ENCODE measurements around the gene PFN1.

The PFN1 gene

DNA sequence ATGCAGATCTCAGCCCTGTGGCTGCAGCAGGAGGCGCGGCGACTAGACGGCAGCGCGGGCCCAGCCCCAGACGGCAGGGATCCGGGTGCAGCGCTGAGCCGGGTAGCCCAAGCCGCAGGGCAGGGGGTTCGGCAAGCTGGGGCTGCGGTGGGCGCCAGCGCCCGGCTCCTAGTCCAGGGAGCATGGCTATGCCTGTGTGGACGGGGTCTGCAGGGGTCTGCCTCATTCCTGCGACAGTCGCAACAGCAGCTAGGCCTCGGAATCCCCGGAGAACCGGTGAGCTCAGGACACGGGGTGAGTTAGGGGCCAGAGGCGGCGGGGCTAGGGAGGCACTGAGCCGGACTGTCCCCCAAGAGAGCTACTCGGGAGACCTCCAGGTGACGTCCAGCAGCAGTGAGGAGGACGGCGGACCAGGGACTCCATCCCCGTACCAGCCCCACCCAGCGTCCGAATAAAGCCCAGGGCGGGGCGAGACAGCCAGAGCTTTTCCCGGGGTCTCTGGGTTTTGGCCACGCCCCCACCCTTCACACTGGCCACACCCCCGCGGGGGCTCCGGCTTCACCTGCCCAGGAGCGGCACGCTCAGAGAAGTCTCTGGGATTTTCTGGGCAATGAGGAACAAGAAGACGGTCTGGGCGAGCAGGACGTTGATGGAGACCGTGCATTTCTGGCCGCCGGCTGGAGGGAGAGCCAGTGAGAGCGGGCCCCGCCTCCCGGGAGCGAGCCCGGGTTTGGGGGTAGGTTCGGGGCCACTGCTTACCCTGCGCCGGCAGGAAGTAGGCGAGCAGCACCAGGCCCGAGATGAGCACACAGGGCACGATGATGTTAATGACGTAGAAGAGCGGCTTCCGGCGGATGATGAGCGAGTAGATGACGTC is 47.9 kb downstream of the PFN1 start:
- no peak overlapping the region for H3K27ac ChIP-seq
- TF ChIP-seq CTCF (conservative IDR thresholded peaks at IDR 0.05) = no peak

- H3K27ac ChIP-seq = peak within 1 kb of the TSS; percentile 21; the same call in 1 of the 2 replicates
- no peak for TF ChIP-seq CTCF (conservative IDR thresholded peaks at IDR 0.05)
Observed at GRCh38 chr17:4899341-4900230, 48.7 kb downstream of the PFN1 start, which contains the start of gene C17orf107. Gene C17orf107, plus strand, starts transcription at chr17:4899536. Its CDS starts 227 bp downstream, at chr17:4899763.

- peak overlapping the region; percentile 21; the same call in 1 of the 2 replicates for H3K27ac ChIP-seq
- no peak for TF ChIP-seq CTCF (conservative IDR thresholded peaks at IDR 0.05)
Observed at GRCh38 chr17:4898927-4899326, 49.4 kb downstream of the PFN1 start.

DNA sequence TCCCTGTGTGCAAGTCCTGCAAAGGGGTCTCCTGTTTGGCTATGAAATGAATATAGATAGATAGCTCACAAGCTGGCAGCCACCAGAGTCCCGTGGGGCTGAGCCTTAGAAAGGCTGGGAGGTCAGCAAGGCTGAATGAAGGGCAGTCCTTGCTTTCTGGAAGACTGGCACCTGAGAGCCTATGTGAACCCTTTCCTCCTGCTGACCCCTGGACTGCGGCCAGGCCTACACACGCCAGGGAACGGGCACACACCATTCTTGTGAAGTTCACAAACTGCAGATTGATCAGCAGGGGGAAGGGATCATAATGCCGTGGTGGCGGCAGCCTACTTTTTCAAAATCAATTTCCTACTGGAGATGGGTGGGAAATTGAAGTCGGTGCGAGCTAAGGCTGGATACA is 50.0 kb downstream of the PFN1 start:
- no peak for TF ChIP-seq CTCF (conservative IDR thresholded peaks at IDR 0.05)
- H3K27ac ChIP-seq = no peak overlapping the region

DNA sequence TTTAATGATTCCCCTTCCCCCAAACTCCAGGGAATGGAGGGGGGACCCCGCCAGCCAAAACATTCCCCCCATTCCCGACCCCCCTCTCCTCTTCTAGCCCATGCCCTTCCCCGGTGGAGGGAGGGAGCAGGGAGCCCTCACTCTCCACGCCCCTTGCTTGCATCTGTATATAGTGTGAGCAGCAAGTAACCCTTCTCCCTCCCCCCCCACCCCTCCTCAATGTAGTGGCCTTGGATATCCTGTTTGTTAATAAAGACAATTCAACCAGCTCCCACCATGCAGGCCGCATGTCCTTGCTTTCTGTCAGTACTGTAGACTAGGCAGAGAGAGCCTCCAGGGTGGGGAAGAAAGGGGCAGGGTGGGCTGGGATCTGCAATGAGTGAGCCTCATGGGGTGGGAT is 50.5 kb downstream of the PFN1 start:
- TF ChIP-seq CTCF (conservative IDR thresholded peaks at IDR 0.05) = no peak
- no peak overlapping the region for H3K27ac ChIP-seq

DNA sequence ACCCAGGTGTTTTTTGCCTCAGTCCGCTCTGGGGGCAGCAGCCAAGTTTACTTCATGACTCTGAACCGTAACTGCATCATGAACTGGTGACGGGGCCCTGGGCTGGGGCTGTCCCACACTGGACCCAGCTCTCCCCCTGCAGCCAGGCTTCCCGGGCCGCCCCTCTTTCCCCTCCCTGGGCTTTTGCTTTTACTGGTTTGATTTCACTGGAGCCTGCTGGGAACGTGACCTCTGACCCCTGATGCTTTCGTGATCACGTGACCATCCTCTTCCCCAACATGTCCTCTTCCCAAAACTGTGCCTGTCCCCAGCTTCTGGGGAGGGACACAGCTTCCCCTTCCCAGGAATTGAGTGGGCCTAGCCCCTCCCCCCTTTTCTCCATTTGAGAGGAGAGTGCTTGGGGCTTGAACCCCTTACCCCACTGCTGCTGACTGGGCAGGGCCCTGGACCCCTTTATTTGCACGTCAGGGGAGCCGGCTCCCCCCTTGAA is 51.1 kb downstream of the PFN1 start:
- no peak overlapping the region for H3K27ac ChIP-seq
- TF ChIP-seq CTCF (conservative IDR thresholded peaks at IDR 0.05) = no peak
